Mesenteric fat pad (tissue), 1 donor: ENCODE results near the gene TUBA1B. TPM values are rescaled to one million over a fixed set of nuclear protein-coding genes. Genes with fewer than 3 reads are reported as not detected.
"Not testable (repeated sequence)": the region's sequence is repeated elsewhere in the genome, so short reads cannot be mapped to it uniquely, and the experiment has no call there.

ENCODE experiments used
- DNase-seq: peaks from one replicate; pipeline ENCODE4 v3.0.0-alpha.2; 2020; ENCODE audit warnings: low spot score
- long read RNA-seq: library from polyadenylated mRNA; unstranded; transcript quantifications from one replicate; pipeline ENCODE4 v2.0.0, GENCODE V29; 2020
- total RNA-seq: library from RNA; stranded (reverse); fragmentation: NEBNext Ultra II Directional; extraction: Animal tissue kit (Norgen Biotek cat#: 25700); gene quantifications from one replicate; pipeline ENCODE4 v1.2.1, GENCODE V29; 2021
- donor health status: DM: yes; HTN: yes; CAD: no.

Gene TUBA1B
- 737 TPM for total RNA-seq
- long read RNA-seq, transcript TUBA1B-202 (4 exons, 1,627 nt): major isoform, 930 of 1,373 reads
- long read RNA-seq, transcript TUBA1B-201 (3 exons, 3,198 nt): minor isoform, 187 of 1,373 reads
- long read RNA-seq, partial matches to known transcripts: 250 of 1,373 reads
- long read RNA-seq, other reads (novel, unspliced or antisense): 6 of 1,373 reads

- peak; percentile 97 for DNase-seq
These were observed at the start of gene TUBA1B for GRCh38 chr12:49131051-49131893. TUBA1B (minus strand) TSS chr12:49131395; CDS start chr12:49131300, 95 bp downstream.

GRCh38 chr12:49174218-49174617 is 43.0 kb upstream of the TUBA1B start:
- DNase-seq: peak; percentile 18

- DNase-seq: no peak
These were observed 39.7 kb upstream of the TUBA1B start for GRCh38 chr12:49170924-49171323.

GRCh38 chr12:49165114-49165513 is 33.9 kb upstream of the TUBA1B start:
- no peak for DNase-seq

- peak; percentile 16 for DNase-seq
These were observed 30.7 kb upstream of the TUBA1B start for GRCh38 chr12:49161901-49162300.

- DNase-seq: peak; percentile 1
These were observed 30.0 kb upstream of the TUBA1B start for GRCh38 chr12:49161092-49161795.

- DNase-seq: no peak
These were observed 29.2 kb upstream of the TUBA1B start for GRCh38 chr12:49160399-49160798.

GRCh38 chr12:49154221-49154620 is 23.0 kb upstream of the TUBA1B start:
- peak; percentile 22 for DNase-seq

GRCh38 chr12:49147384-49147783 is 16.2 kb upstream of the TUBA1B start:
- DNase-seq: no peak

GRCh38 chr12:49146406-49146805 is 15.2 kb upstream of the TUBA1B start:
- DNase-seq: no peak

- DNase-seq: peak; percentile 1
These were observed 13.2 kb upstream of the TUBA1B start for GRCh38 chr12:49144384-49144783.

- no peak for DNase-seq
These were observed 7.8 kb upstream of the TUBA1B start for GRCh38 chr12:49138999-49139398.

GRCh38 chr12:49138587-49138986 is 7.4 kb upstream of the TUBA1B start:
- DNase-seq: no peak

GRCh38 chr12:49137476-49137875 is 6.3 kb upstream of the TUBA1B start:
- no peak for DNase-seq

GRCh38 chr12:49136997-49137396 is 5.8 kb upstream of the TUBA1B start:
- not testable (repeated sequence) for DNase-seq

GRCh38 chr12:49133590-49133989 is 2.4 kb upstream of the TUBA1B start:
- no peak for DNase-seq

GRCh38 chr12:49133014-49133413 is 1.8 kb upstream of the TUBA1B start:
- DNase-seq: no peak

GRCh38 chr12:49131894-49132461 is 783 bp upstream of the TUBA1B start:
- no peak for DNase-seq

GRCh38 chr12:49130151-49131050 is 794 bp downstream of the TUBA1B start:
- DNase-seq: peak; percentile 98

- DNase-seq: no peak
These were observed 1.7 kb downstream of the TUBA1B start for GRCh38 chr12:49129332-49130150.
